ENCODE measurements around the gene KLLN. TPM values are rescaled to one million over a fixed set of nuclear protein-coding genes. Genes with fewer than 3 reads are reported as not detected.
A peak's percentile ranks its signal among the peaks of the same experiment; 100 is the strongest.

The KLLN gene
- total and polyA plus RNA-seq, 2 experiments from 2014 or later = 0.56 to 1.1 TPM

GRCh38 chr10:87826653-87827052 lies 36.7 kb downstream of the KLLN start:
- H3K27ac ChIP-seq = no peak overlapping the region
- no peak overlapping the region for H3K4me3 ChIP-seq
- no peaks in the 10 kb centered on the region for H3F3A ChIP-seq (ENCODE audit: insufficient read depth)
- no peak overlapping the region for H3K9ac ChIP-seq
- H3K9me2 ChIP-seq (ENCODE audit: insufficient read depth) = no peaks in the 10 kb centered on the region
- H3K27me3 ChIP-seq (replicated peaks; ENCODE audit: insufficient read depth) = no peaks in the 10 kb centered on the region
- no peaks in the 10 kb centered on the region for H3K36me3 ChIP-seq (ENCODE audit: low read depth)
- H2AFZ ChIP-seq = no peak overlapping the region
- H3K4me1 ChIP-seq (ENCODE audit: insufficient read depth) = no peaks in the 10 kb centered on the region
- in situ Hi-C loops (cut with MboI) = no loop called here
- TF ChIP-seq EZH2phosphoT487 (IDR thresholded peaks at IDR 0.05; ENCODE audit: insufficient read depth, low read depth) (no peak), EZH2 (IDR thresholded peaks at IDR 0.05; ENCODE audit: insufficient read depth, poor library complexity, severe bottlenecking) (no peak)
- H3K79me2 ChIP-seq (ENCODE audit: insufficient read depth) = no peaks in the 10 kb centered on the region
- no peaks in the 10 kb centered on the region for H3K9me3 ChIP-seq (ENCODE audit: low read depth)
- DNase-seq = no peak
- H4K20me1 ChIP-seq (ENCODE audit: insufficient read depth) = no peaks in the 10 kb centered on the region
- H3K4me2 ChIP-seq (ENCODE audit: unreplicated experiment) = no peak overlapping the region

GRCh38 chr10:87819289-87819585 lies 44.1 kb downstream of the KLLN start:
- in situ Hi-C loops (cut with MboI) = no loop called here
- Histone ChIP-seq H3K4me1 (ENCODE audit: insufficient read depth) (peaks cover 27% of the 10 kb centered on the region), H3K36me3 (ENCODE audit: low read depth) (peaks cover 5% of the 10 kb centered on the region; the same call in 1 of the 2 replicates), H3K4me3 (0 out of 2 replicates have a peak overlapping the region, but pooled peaks have one; percentile 94), H3F3A (ENCODE audit: insufficient read depth) (0 out of 2 replicates have a peak, but pooled peaks cover 8% of the 10 kb centered on the region), H3K9me2 (ENCODE audit: insufficient read depth) (no peaks in the 10 kb centered on the region), H3K79me2 (ENCODE audit: insufficient read depth) (peaks cover 38% of the 10 kb centered on the region), H3K4me2 (ENCODE audit: unreplicated experiment) (no peak overlapping the region), H2AFZ (no peak overlapping the region), H3K27me3 (replicated peaks; ENCODE audit: insufficient read depth) (no peaks in the 10 kb centered on the region), H3K27ac (no peak overlapping the region), H4K20me1 (ENCODE audit: insufficient read depth) (no peaks in the 10 kb centered on the region), H3K9me3 (ENCODE audit: low read depth) (no peaks in the 10 kb centered on the region), H3K9ac (no peak overlapping the region)
- no peak for DNase-seq
- TF ChIP-seq EZH2phosphoT487 (IDR thresholded peaks at IDR 0.05; ENCODE audit: insufficient read depth, low read depth) (no peak), EZH2 (IDR thresholded peaks at IDR 0.05; ENCODE audit: insufficient read depth, poor library complexity, severe bottlenecking) (no peak)
- 95 to 96% methylated on average over 6 of the region's 6 CpGs for WGBS, 2 experiments (ENCODE audit: low coverage in 1 of 2, low lambda C conversion rate in 2 of 2, missing lambda C conversion rate in 2 of 2)

- H3K9me2 ChIP-seq (ENCODE audit: insufficient read depth) = no peaks in the 10 kb centered on the region
- peak overlapping the region; percentile 89 for H3K4me2 ChIP-seq (ENCODE audit: unreplicated experiment)
- H3F3A ChIP-seq (ENCODE audit: insufficient read depth) = 0 out of 2 replicates have a peak, but pooled peaks cover 8% of the 10 kb centered on the region
- H3K36me3 ChIP-seq (ENCODE audit: low read depth) = peaks cover 10% of the 10 kb centered on the region; the same call in 1 of the 2 replicates
- in situ Hi-C loops (cut with MboI) = no loop called here
- TF ChIP-seq EZH2phosphoT487 (IDR thresholded peaks at IDR 0.05; ENCODE audit: insufficient read depth, low read depth) (no peak), EZH2 (IDR thresholded peaks at IDR 0.05; ENCODE audit: insufficient read depth, poor library complexity, severe bottlenecking) (no peak)
- no peaks in the 10 kb centered on the region for H3K27me3 ChIP-seq (replicated peaks; ENCODE audit: insufficient read depth)
- H3K79me2 ChIP-seq (ENCODE audit: insufficient read depth) = peaks cover 44% of the 10 kb centered on the region
- peaks cover 27% of the 10 kb centered on the region for H3K4me1 ChIP-seq (ENCODE audit: insufficient read depth)
- no peaks in the 10 kb centered on the region for H4K20me1 ChIP-seq (ENCODE audit: insufficient read depth)
- peak overlapping the region; percentile 16; the same call in 1 of the 2 replicates for H3K27ac ChIP-seq
- H3K4me3 ChIP-seq = peak overlapping the region; percentile 94
- H3K9ac ChIP-seq = peak overlapping the region; percentile 94
- peak; percentile 63 for DNase-seq
- H2AFZ ChIP-seq = peak overlapping the region; percentile 96
- 17 to 19% methylated on average over 27 to 29 of the region's 29 CpGs for WGBS, 2 experiments (ENCODE audit: low coverage in 1 of 2, low lambda C conversion rate in 2 of 2, missing lambda C conversion rate in 2 of 2)
- no peaks in the 10 kb centered on the region for H3K9me3 ChIP-seq (ENCODE audit: low read depth)
These were observed 44.6 kb downstream of the KLLN start for GRCh38 chr10:87818505-87819288.

- Histone ChIP-seq H3K9ac (peak within 1 kb of the TSS; percentile 94), H4K20me1 (ENCODE audit: insufficient read depth) (no peaks in the 10 kb centered on the region), H2AFZ (peak within 1 kb of the TSS; percentile 96), H3K4me2 (ENCODE audit: unreplicated experiment) (peak within 1 kb of the TSS; percentile 89), H3K27me3 (replicated peaks; ENCODE audit: insufficient read depth) (no peaks in the 10 kb centered on the region), H3K9me3 (ENCODE audit: low read depth) (no peaks in the 10 kb centered on the region), H3F3A (ENCODE audit: insufficient read depth) (0 out of 2 replicates have a peak, but pooled peaks cover 8% of the 10 kb centered on the region), H3K4me1 (ENCODE audit: insufficient read depth) (peaks cover 27% of the 10 kb centered on the region), H3K79me2 (ENCODE audit: insufficient read depth) (peaks cover 52% of the 10 kb centered on the region), H3K9me2 (ENCODE audit: insufficient read depth) (no peaks in the 10 kb centered on the region), H3K36me3 (ENCODE audit: low read depth) (peaks cover 17% of the 10 kb centered on the region), H3K27ac (peak within 1 kb of the TSS; percentile 74), H3K4me3 (peak within 1 kb of the TSS; percentile 94)
- peak; percentile 92 for DNase-seq
- no peak for TF ChIP-seq EZH2phosphoT487 (IDR thresholded peaks at IDR 0.05; ENCODE audit: insufficient read depth, low read depth)
- TF ChIP-seq EZH2 (IDR thresholded peaks at IDR 0.05; ENCODE audit: insufficient read depth, poor library complexity, severe bottlenecking) = no peak
- in situ Hi-C loops (cut with MboI) = no loop called here
- WGBS, 2 experiments (ENCODE audit: low coverage in 1 of 2, low lambda C conversion rate in 2 of 2, missing lambda C conversion rate in 2 of 2) = 1% methylated on average over 60 of the region's 60 CpGs
These were observed 45.5 kb downstream of the KLLN start, which contains the start of gene ATAD1 for GRCh38 chr10:87817609-87818504. ATAD1 (minus strand) TSS chr10:87818226; CDS start chr10:87814599, 3,627 bp downstream.

All from GM23248 (cell line).